IPS-18a (cell line): ENCODE measurements around the gene CDV3.

ENCODE experiments used
- H3K27ac ChIP-seq: one replicate; pipeline ENCODE4 v1.5.1; 2013; ENCODE audit warnings: low read length
- H3K27me3 ChIP-seq: one replicate; pipeline ENCODE4 v1.6.1; 2013; ENCODE audit warnings: mild to moderate bottlenecking, low read length; ENCODE audit not compliant: control insufficient read depth, insufficient read depth
- H3K36me3 ChIP-seq: one replicate; pipeline ENCODE4 v1.6.1; 2013; ENCODE audit warnings: low read depth, low read length; ENCODE audit not compliant: control insufficient read depth
- H3K4me1 ChIP-seq: one replicate; pipeline ENCODE4 v1.6.1; 2013; ENCODE audit warnings: low read depth, low read length; ENCODE audit not compliant: control insufficient read depth
- H3K4me3 ChIP-seq: one replicate; pipeline ENCODE4 v1.5.1; 2013; ENCODE audit warnings: low read length
- H3K9ac ChIP-seq: one replicate; pipeline ENCODE4 v1.6.1; 2013; ENCODE audit warnings: mild to moderate bottlenecking, low read length, moderate library complexity
- H3K9me3 ChIP-seq: one replicate; pipeline ENCODE4 v1.6.1; 2013; ENCODE audit warnings: low read depth, low read length; ENCODE audit not compliant: control insufficient read depth

Gene CDV3

DNA sequence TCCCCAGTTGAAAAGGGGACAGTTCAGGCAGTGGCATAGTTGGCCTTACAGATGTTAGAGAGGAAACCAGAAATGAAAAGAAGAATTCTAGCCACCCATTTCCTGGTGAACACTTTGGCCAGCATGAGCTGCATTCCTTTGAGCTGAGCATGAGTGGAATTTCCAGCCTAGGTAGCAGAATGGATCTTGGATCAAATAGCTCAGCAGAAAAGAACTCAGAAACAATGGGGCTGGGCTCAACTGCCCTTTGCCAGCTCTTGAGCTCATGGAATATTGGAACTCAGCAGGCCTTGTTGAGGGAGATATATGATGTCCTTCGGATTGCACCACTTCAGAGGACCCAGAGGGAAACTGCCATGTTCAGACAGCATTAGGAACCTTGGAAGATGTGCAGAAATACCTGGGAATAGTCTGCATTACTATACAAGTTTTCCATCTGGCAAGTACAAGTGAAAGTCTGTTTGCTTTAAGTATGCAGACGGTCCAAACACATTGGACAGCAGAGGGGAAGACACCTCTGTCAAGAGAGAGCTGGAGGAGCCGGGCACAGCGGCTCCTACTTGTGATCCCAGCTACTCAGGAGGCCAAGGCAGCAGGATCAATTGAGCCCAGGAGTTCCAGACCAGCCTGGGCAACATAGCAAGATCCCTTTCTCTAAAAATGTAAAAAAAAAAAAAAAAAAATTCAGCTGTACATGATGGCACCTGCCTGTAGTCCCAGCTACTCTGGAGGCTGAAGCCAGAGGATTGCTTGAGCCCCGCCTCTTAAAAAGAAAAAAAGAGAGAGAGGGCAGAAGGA, 3.1 kb upstream of the CDV3 start:
- Histone ChIP-seq H3K4me1 (peaks cover 7% of the 10 kb centered on the region), H3K9ac (no peak overlapping the region), H3K27ac (no peak overlapping the region), H3K9me3 (no peaks in the 10 kb centered on the region), H3K36me3 (peaks cover 5% of the 10 kb centered on the region), H3K27me3 (no peaks in the 10 kb centered on the region), H3K4me3 (no peak overlapping the region)

DNA sequence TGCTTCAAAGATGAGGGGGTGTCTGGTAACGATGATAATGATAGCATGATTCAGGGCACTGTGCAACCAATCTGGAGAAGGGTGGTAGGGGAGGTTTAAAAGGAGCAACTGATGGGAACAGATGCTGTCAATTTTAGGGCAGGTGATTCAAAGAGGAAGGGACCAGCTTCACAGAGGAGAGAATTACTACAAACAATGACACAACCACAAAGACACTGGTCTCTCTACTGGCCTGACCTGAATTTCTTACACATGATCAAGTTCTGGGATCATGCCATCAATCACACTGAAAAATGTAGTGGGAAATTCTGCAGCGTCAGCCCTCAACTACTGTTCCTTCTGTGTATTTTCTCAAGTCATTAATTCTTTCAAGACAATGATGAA, 2.6 kb upstream of the CDV3 start:
- no peaks in the 10 kb centered on the region for H3K9me3 ChIP-seq
- H3K9ac ChIP-seq, result no peak overlapping the region
- no peak overlapping the region for H3K4me3 ChIP-seq
- peaks cover 11% of the 10 kb centered on the region for H3K36me3 ChIP-seq
- H3K4me1 ChIP-seq, result peaks cover 7% of the 10 kb centered on the region
- no peak overlapping the region for H3K27ac ChIP-seq
- no peaks in the 10 kb centered on the region for H3K27me3 ChIP-seq

GRCh38 chr3:133572158-133573053, 1.1 kb upstream of the CDV3 start:
- Histone ChIP-seq H3K27me3 (no peaks in the 10 kb centered on the region), H3K27ac (peak overlapping the region; percentile 84), H3K9me3 (no peaks in the 10 kb centered on the region), H3K36me3 (peaks cover 19% of the 10 kb centered on the region), H3K4me3 (peak overlapping the region; percentile 61), H3K4me1 (peaks cover 10% of the 10 kb centered on the region), H3K9ac (peak overlapping the region; percentile 69)

DNA sequence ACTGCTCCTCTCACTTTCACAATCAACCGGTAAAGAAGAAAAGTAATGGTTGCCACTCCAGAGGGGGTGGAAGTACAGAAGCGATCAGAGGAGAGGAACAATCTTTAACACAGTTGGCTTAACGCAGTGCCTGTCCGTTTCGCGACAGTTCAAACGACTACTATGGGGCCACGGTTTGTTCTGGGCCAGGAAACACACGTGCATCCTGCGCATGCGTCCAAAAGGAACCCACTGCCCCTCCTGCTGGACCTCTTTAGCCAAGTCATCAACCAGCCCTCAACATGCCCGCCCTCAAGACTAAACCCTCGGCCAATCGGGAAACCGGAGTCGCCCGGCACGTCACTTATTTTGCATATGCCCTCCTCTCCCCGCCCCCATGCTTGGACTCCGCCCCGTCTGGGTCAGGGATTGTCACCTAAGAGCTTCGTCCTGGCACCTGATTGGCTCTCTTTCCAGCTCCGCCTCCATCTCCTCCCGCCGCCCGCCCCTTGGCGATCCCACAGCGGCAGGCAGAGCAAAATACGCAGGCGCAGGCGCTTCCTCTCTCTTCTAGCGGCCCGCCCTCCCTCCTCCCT, 345 bp upstream of the CDV3 start:
- peak overlapping the region; percentile 69 for H3K9ac ChIP-seq
- no peaks in the 10 kb centered on the region for H3K27me3 ChIP-seq
- H3K36me3 ChIP-seq, result peaks cover 26% of the 10 kb centered on the region
- no peaks in the 10 kb centered on the region for H3K9me3 ChIP-seq
- peak overlapping the region; percentile 84 for H3K27ac ChIP-seq
- peak overlapping the region; percentile 69 for H3K4me3 ChIP-seq
- peaks cover 10% of the 10 kb centered on the region for H3K4me1 ChIP-seq

GRCh38 chr3:133574260-133574881, 885 bp downstream of the CDV3 start:
- peak overlapping the region; percentile 35 for H3K27ac ChIP-seq
- no peaks in the 10 kb centered on the region for H3K9me3 ChIP-seq
- H3K4me3 ChIP-seq, result peak overlapping the region; percentile 96
- peaks cover 39% of the 10 kb centered on the region for H3K36me3 ChIP-seq
- H3K27me3 ChIP-seq, result no peaks in the 10 kb centered on the region
- H3K9ac ChIP-seq, result peak overlapping the region; percentile 87
- peaks cover 10% of the 10 kb centered on the region for H3K4me1 ChIP-seq

DNA sequence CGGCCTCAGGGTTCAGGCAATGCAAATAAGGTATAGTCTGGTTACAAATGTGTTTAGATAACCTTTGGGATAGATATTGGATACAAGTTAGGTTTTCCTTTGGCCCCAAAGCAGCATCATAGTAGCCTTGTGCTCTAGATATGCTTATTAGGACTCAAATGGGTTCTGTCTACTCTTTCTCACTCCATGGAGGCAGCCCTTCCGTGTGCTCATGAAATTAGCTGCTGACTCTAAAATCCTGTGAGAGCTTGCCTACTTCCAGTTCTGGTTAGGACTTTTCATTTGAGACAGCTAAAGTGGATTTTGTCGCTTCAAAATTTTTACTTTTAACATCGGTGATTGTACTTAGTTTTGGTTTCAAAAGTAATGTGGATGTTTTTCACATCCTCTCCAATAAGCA, 1.6 kb downstream of the CDV3 start:
- Histone ChIP-seq H3K9me3 (no peaks in the 10 kb centered on the region), H3K4me1 (peaks cover 10% of the 10 kb centered on the region), H3K9ac (peak overlapping the region; percentile 87), H3K36me3 (peaks cover 42% of the 10 kb centered on the region), H3K27me3 (no peaks in the 10 kb centered on the region), H3K4me3 (peak overlapping the region; percentile 96), H3K27ac (peak overlapping the region; percentile 35)

DNA sequence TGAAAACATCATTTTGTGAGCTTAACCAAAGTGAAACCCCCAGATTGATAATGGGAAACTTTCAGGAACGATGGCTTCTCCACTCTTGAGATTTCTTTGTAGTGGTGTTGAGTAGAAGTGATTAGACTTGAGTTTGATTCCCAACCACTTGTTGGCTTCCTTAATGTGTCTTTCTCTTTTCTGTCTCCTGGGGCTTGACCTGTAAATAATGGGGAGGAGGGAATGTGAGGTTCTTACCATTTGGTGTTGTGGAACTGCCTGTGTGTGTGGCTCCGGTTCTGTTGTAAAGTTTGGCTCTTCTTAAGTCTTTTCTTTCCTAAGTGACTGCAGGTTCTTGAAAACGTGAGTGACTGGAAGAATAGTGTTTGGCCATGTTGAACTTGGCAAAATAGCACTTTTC, 2.7 kb downstream of the CDV3 start:
- no peaks in the 10 kb centered on the region for H3K9me3 ChIP-seq
- no peak overlapping the region for H3K9ac ChIP-seq
- H3K4me1 ChIP-seq, result peaks cover 10% of the 10 kb centered on the region
- H3K27ac ChIP-seq, result no peak overlapping the region
- H3K36me3 ChIP-seq, result peaks cover 42% of the 10 kb centered on the region
- peak overlapping the region; percentile 96 for H3K4me3 ChIP-seq
- no peaks in the 10 kb centered on the region for H3K27me3 ChIP-seq

GRCh38 chr3:133578548-133579191, 5.2 kb downstream of the CDV3 start:
- Histone ChIP-seq H3K27ac (no peak overlapping the region), H3K9me3 (no peaks in the 10 kb centered on the region), H3K27me3 (no peaks in the 10 kb centered on the region), H3K9ac (no peak overlapping the region), H3K4me1 (peaks cover 3% of the 10 kb centered on the region), H3K4me3 (no peak overlapping the region), H3K36me3 (peaks cover 65% of the 10 kb centered on the region)

GRCh38 chr3:133583396-133583795, 9.9 kb downstream of the CDV3 start:
- H3K27me3 ChIP-seq, result no peaks in the 10 kb centered on the region
- no peak overlapping the region for H3K27ac ChIP-seq
- no peaks in the 10 kb centered on the region for H3K4me1 ChIP-seq
- H3K36me3 ChIP-seq, result peaks cover 80% of the 10 kb centered on the region
- no peaks in the 10 kb centered on the region for H3K9me3 ChIP-seq
- no peak overlapping the region for H3K4me3 ChIP-seq
- no peak overlapping the region for H3K9ac ChIP-seq

DNA sequence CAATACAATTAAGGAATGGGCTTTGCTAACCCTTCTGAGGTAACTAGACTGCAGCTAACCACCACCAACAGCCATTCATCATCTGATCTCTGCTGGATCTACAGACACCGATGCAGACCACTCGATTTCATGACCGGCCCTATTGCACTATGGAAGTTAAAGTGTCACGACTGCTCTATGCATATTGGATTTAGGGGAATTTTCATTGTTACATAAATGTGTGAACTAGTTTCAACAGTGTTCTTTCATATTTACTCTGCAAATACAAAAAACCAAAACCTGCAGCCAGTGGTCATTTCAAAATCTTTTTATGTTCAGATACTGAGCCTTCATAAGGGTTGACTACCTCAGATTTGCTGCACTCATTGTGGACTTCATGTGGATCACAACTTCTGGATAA, 14.5 kb downstream of the CDV3 start:
- Histone ChIP-seq H3K4me3 (no peak overlapping the region), H3K27ac (no peak overlapping the region), H3K4me1 (no peaks in the 10 kb centered on the region), H3K9ac (no peak overlapping the region), H3K9me3 (no peaks in the 10 kb centered on the region), H3K36me3 (peaks cover 65% of the 10 kb centered on the region), H3K27me3 (no peaks in the 10 kb centered on the region)
